ENCODE measurements around the gene ANKRD13C.

- TF ChIP-seq CTCF (IDR thresholded peaks at IDR 0.05) (no peak), EP300 (IDR thresholded peaks at IDR 0.05) (no peak)
Observed at GRCh38 chr1:70210820-70211219, 143.7 kb downstream of the ANKRD13C start.
